Heart right ventricle (tissue), 16 donors: ENCODE data around the gene ERGIC3. TPM values are rescaled to one million over a fixed set of nuclear protein-coding genes. Genes with fewer than 3 reads are reported as not detected.

Source experiments
- ATAC-seq, 8 donors: fragments of 200-7000 bp; cut with Tn5 transposase; one replicate each; pipeline ENCODE4 v1.9.1; 2020; ENCODE audit warnings: mild to moderate bottlenecking in 8 of 8, moderate library complexity in 8 of 8, moderate number of reproducible peaks in 1 of 8
- DNase-seq, 2 donors: peaks; one replicate each; pipeline ENCODE4 v3.0.0-alpha.2; 2020
- H3K27ac ChIP-seq, 10 donors: fragments of 200-600 bp; sonication (generic) in 2 of 10; one replicate each; pipeline versions ENCODE4 v1.5.0 to v1.8.0; 2020 to 2022; ENCODE audit warnings: mild to moderate bottlenecking in 3 of 10
- H3K27me3 ChIP-seq, 7 donors: fragments of 200-600 bp; one replicate each; pipeline ENCODE4 v1.8.0; 2021 to 2022; ENCODE audit warnings: mild to moderate bottlenecking in 2 of 7
- H3K36me3 ChIP-seq, 9 donors: fragments of 200-600 bp; sonication (generic) in 1 of 9; one replicate each; pipeline versions ENCODE4 v1.5.0 to v1.8.0; 2020 to 2022; ENCODE audit warnings: mild to moderate bottlenecking in 2 of 9
- H3K4me1 ChIP-seq, 9 donors: fragments of 200-600 bp; sonication (generic) in 1 of 9; one replicate each; pipeline versions ENCODE4 v1.5.0 to v1.8.0; 2020 to 2022; ENCODE audit warnings: mild to moderate bottlenecking in 4 of 9
- H3K4me3 ChIP-seq, 10 donors: fragments of 200-600 bp; sonication (generic) in 2 of 10; one replicate each; pipeline versions ENCODE4 v1.5.0 to v1.8.0; 2020 to 2022; ENCODE audit warnings: mild to moderate bottlenecking in 7 of 10, moderate library complexity in 2 of 10
- H3K9me3 ChIP-seq, 11 donors: fragments of 200-600 bp in 10 of 11; sonication (generic) in 2 of 11; one replicate each; pipeline versions ENCODE4 v1.5.0 to v1.8.0; 2013 to 2022; ENCODE audit warnings: mild to moderate bottlenecking in 2 of 11, control low read depth in 1 of 11, moderate library complexity in 1 of 11
- WGBS, 2 donors: extraction: QIAGEN DNeasy Blood & Tissue Kit; methylation state at CpG; one replicate each; pipeline ENCODE4 v1.1.7; 2013; ENCODE audit warnings: inconsistent platforms in 1 of 2; 5-methylcytosine and 5-hydroxymethylcytosine counted together
- intact Hi-C, 10 donors: fragments of 100-400 bp; cut with DNase I; formaldehyde crosslinking; loops; one replicate each; pipeline versions ENCODE4 v1.11.1 to v1.14.2; 2022
- polyA plus RNA-seq, 2 donors: library from polyadenylated mRNA; stranded (reverse); fragments of 200-250 nt; gene quantifications; one replicate each; pipeline ENCODE4 v1.2.3, GENCODE V29; 2013
- total RNA-seq, 10 donors: library from RNA; stranded (reverse); fragmentation: NEBNext Ultra II Directional in 3 of 10; extraction: Animal tissue kit (Norgen Biotek cat#: 25700) in 3 of 10; gene quantifications; one replicate each; pipeline versions ENCODE4 v1.2.1 to v1.2.4, GENCODE V29; 2021 to 2023
- TF ChIP-seq, protein P1 (sequence below), 9 donors: fragments of 200-600 bp; sonication (generic) in 2 of 9; IDR thresholded peaks; one replicate each; pipeline versions ENCODE4 v1.5.0 to v1.8.0; 2021 to 2022; ENCODE audit warnings: antibody characterized with exemption in 9 of 9, mild to moderate bottlenecking in 5 of 9, moderate library complexity in 1 of 9
- donor health status: Arrhythmogenic right ventricular cardiomyopathy.
- donor health status: ischemic (EF 13 %, LVEDD 7.1; RV severe dilation, severe dysfunction).
- donor health status: healthy with polysubstance abuse.
- donor health status: DM: no; HTN: yes; CAD: no.
- donor health status: DM: no; HTN: no; CAD: no.
- donor health status: ischemic (EF 25% LVEDD 6.9; RV normal size, moderate dysfunction).
- donor health status: ischemic (EF 25% LVEDD 5.7; RV mildly dilated, moderate dysfunction).
- donor health status: healthy.
- donor health status: DM: yes; HTN: yes; CAD: no.
- donor health status: Ischemic cardiomyopathy.
- donor health status: ischemic (EF 35%, LVEDD 5.7; RV mildly dilated, moderate dysfunction).
- donor health status: nonischemic (EF 11% LVEDD 7.7; RV severe dilation, severe dysfunction).
- donor health status: DM: yes; HTN: yes; CAD: no.
- donor health status: PGD.
- donor health status: ischemic (EF 29% LVEDD 5.4; RV normal size, mild dysfunction).
- donor health status: nonischemic (EF 23%, LVEDD 6.1; RV moderate dilation, normal function).

Gene ERGIC3
- total and polyA plus RNA-seq, 12 donors, result 40.9 to 143 (median 103) TPM

- Histone ChIP-seq H3K27ac (no peak overlapping the region), H3K9me3 (no peaks in the 10 kb centered on the region), H3K4me1 (peaks cover 0 to 8% (median 0%) of the 10 kb centered on the region in 9 donors), H3K36me3 (peaks cover 0 to 4% (median 0%) of the 10 kb centered on the region in 9 donors), H3K27me3 (no peaks in the 10 kb centered on the region), H3K4me3 (no peak overlapping the region)
- ATAC-seq (no peak), DNase-seq (no peak)
- 87 to 93% methylated on average over 9 of the region's 9 CpGs for WGBS, 2 donors
- intact Hi-C loops, result loop anchor here in 2 of 10 donors (10.0 kb wide), 1 partner anchor 366 kb away; no protein-coding TSS in a partner anchor
- TF ChIP-seq, protein P1, sequence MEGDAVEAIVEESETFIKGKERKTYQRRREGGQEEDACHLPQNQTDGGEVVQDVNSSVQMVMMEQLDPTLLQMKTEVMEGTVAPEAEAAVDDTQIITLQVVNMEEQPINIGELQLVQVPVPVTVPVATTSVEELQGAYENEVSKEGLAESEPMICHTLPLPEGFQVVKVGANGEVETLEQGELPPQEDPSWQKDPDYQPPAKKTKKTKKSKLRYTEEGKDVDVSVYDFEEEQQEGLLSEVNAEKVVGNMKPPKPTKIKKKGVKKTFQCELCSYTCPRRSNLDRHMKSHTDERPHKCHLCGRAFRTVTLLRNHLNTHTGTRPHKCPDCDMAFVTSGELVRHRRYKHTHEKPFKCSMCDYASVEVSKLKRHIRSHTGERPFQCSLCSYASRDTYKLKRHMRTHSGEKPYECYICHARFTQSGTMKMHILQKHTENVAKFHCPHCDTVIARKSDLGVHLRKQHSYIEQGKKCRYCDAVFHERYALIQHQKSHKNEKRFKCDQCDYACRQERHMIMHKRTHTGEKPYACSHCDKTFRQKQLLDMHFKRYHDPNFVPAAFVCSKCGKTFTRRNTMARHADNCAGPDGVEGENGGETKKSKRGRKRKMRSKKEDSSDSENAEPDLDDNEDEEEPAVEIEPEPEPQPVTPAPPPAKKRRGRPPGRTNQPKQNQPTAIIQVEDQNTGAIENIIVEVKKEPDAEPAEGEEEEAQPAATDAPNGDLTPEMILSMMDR (IDR thresholded peaks at IDR 0.05), result no peak
These were observed 22.9 kb upstream of the ERGIC3 start for GRCh38 chr20:35518955-35519354.

DNA sequence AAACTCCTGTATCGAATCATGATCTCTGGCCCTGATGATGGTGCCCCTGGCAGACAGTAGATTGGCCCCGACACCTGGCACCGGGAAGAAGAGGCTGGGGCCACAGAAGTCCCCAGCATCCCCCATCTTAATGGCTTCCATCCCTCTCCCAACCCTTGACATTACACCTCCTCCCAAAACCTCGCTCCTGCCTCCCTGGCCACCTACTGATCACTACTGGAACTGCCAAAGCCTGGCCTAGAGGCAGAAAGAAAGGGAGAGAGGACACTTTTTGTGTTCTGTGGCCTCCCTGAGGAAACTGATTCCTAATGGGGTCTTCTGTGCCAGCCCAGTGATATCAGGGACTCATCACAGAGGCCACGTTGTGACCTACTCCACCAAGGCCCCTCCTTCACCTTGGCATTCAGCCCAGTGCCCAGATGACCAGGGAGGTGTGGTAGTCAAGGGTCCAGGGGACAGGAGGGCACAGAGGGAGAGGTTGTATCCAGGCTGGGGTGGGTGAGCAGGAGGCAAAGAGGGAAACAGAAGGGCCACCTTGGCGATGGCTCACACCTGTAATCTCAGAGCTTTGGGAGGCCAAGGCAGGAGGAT lies 18.5 kb upstream of the ERGIC3 start:
- ATAC-seq, result no peak
- Histone ChIP-seq H3K4me1 (no peaks in the 10 kb centered on the region), H3K4me3 (no peak overlapping the region), H3K36me3 (no peaks in the 10 kb centered on the region), H3K9me3 (no peaks in the 10 kb centered on the region), H3K27me3 (no peaks in the 10 kb centered on the region), H3K27ac (no peak overlapping the region)
- intact Hi-C loops, result no loop called here
- 69 to 74% methylated on average over 6 of the region's 6 CpGs for WGBS, 2 donors
- no peak for DNase-seq
- TF ChIP-seq, protein P1 (IDR thresholded peaks at IDR 0.05), result peak in 7 of 9 donors; percentile 35 to 51 (median 39)

- DNase-seq (no peak), ATAC-seq (no peak)
- TF ChIP-seq, protein P1 (IDR thresholded peaks at IDR 0.05), result no peak
- Histone ChIP-seq H3K27ac (no peak overlapping the region), H3K36me3 (no peaks in the 10 kb centered on the region), H3K4me1 (no peaks in the 10 kb centered on the region), H3K27me3 (no peaks in the 10 kb centered on the region), H3K4me3 (no peak overlapping the region), H3K9me3 (no peaks in the 10 kb centered on the region)
- WGBS, 2 donors, result 100% methylated on average over 1 of the region's 1 CpG
- intact Hi-C loops, result no loop called here
These were observed 16.2 kb upstream of the ERGIC3 start for GRCh38 chr20:35525639-35526038.

DNA sequence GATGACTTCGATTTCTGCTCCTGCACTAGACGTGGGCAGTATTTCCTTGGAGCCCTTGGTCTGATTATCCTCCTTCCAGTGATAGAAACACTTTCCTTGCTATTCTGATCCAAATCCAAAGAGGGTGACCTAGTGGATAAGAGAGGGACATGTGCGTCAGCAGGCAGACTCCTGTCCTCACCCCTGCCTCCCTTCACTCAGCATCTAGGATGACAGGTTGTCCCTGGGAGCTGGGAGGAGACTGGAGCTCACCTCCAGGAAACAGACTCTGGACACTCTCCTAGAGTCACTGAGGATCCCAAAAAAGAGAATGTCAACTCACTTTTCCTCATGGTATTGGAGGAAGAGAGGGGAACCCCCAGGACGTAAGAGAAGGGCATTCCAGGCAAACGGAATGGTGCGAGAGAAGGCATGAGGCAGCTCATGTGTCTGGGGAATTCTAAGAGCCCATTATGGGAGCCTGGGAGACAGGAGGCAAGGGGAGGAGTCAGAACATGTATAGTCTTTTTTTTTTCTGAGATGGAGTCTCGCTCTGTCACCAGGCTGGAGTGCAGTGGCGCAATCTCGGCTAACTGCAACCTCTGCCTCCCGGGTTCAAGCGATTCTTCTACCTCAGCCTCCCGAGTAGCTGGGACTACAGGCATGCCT lies 14.6 kb upstream of the ERGIC3 start:
- TF ChIP-seq, protein P1 (IDR thresholded peaks at IDR 0.05), result no peak
- no peaks in the 10 kb centered on the region for H3K4me1 ChIP-seq
- H3K9me3 ChIP-seq, result no peaks in the 10 kb centered on the region
- no peaks in the 10 kb centered on the region for H3K27me3 ChIP-seq
- whole genome bisulfite sequencing, 2 donors, result 77 to 82% methylated on average over 12 of the region's 12 CpGs
- DNase-seq, result no peak
- no peak overlapping the region for H3K4me3 ChIP-seq
- H3K36me3 ChIP-seq, result no peaks in the 10 kb centered on the region
- intact Hi-C loops, result no loop called here
- no peak for ATAC-seq
- H3K27ac ChIP-seq, result no peak overlapping the region
